Ascending aorta (tissue), 2 donors: ENCODE results near the gene HMGA1. TPM values are rescaled to one million over a fixed set of nuclear protein-coding genes. Genes with fewer than 3 reads are reported as not detected.

Source experiments
- DNase-seq, 2 donors: peaks; one replicate each; pipeline ENCODE4 v3.0.0-alpha.2; 2019; ENCODE audit warnings: low spot score in 2 of 2
- H3K27ac ChIP-seq, 2 donors: fragments of 200-600 bp; sonication (generic); one replicate each; pipeline ENCODE4 v1.5.1; 2016 to 2017; ENCODE audit warnings: mild to moderate bottlenecking in 1 of 2
- H3K27me3 ChIP-seq: fragments of 200-600 bp; sonication (generic); one replicate; pipeline ENCODE4 v1.5.1; 2017
- H3K36me3 ChIP-seq, 2 donors: fragments of 200-600 bp; sonication (generic); one replicate each; pipeline ENCODE4 v1.5.1; 2016
- H3K4me1 ChIP-seq, 2 donors: fragments of 200-600 bp; sonication (generic); one replicate each; pipeline ENCODE4 v1.5.1; 2016 to 2017; ENCODE audit warnings: mild to moderate bottlenecking in 1 of 2
- H3K4me3 ChIP-seq, 2 donors: fragments of 200-600 bp; sonication (generic); one replicate each; pipeline ENCODE4 v1.5.1; 2016 to 2017; ENCODE audit warnings: mild to moderate bottlenecking in 1 of 2
- H3K9me3 ChIP-seq, 2 donors: fragments of 200-600 bp; sonication (generic); one replicate each; pipeline ENCODE4 v1.5.1; 2016
- intact Hi-C: fragments of 100-400 bp; cut with DNase I; formaldehyde crosslinking; loops from one replicate; pipeline ENCODE4 v1.15.1; 2023
- total RNA-seq: library from RNA; depleted of rRNA; stranded (reverse); fragments of >200 nt; gene quantifications from one replicate; pipeline ENCODE4 v1.1.0, GENCODE V29; 2016
- TF ChIP-seq, protein P1 (sequence below), 3 experiments: fragments of 200-600 bp in 2 of 3; fragments of 450-650 bp in 1 of 3; sonication (generic) in 2 of 3; IDR thresholded peaks; one replicate each; pipeline ENCODE4 v1.5.1; 2016 to 2019; ENCODE audit warnings: antibody characterized with exemption in 3 of 3, mild to moderate bottlenecking in 1 of 3, moderate library complexity in 1 of 3

The HMGA1 gene
- total RNA-seq, 1 donor from 2014 or later = 21.4 TPM

- H3K36me3 ChIP-seq = no peaks in the 10 kb centered on the region
Measured at GRCh38 chr6:34232901-34233300, 3.8 kb upstream of the HMGA1 start.

DNA sequence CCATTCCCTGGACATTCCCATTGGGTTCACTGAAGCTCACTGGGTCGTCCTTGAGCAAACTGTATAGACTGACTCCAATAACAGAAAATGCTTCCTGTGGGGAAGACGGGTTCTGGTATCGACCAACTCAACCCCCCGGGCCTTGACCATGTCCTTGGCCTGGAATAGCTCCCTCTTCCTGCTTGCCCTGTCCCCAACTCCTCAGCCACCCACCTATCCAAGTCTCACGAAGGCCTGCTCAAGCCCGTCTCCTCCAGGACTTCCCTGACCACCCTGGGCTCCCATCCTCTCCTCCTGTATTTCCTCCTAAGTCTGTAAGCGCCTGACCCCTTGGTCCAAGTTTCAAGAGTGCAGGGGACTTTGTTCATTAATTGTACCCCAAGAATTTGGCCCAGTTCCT is 2.8 kb upstream of the HMGA1 start:
- no peaks in the 10 kb centered on the region for H3K27me3 ChIP-seq
- peak overlapping the region; percentile 80 to 90 for H3K27ac ChIP-seq
- no peak overlapping the region for H3K4me3 ChIP-seq
- peaks cover 10 to 12% of the 10 kb centered on the region in 2 donors for H3K4me1 ChIP-seq
- DNase-seq = peak in 1 of 2 donors; percentile 55
- no peaks in the 10 kb centered on the region for H3K36me3 ChIP-seq
- no peaks in the 10 kb centered on the region for H3K9me3 ChIP-seq
- TF ChIP-seq, protein P1, sequence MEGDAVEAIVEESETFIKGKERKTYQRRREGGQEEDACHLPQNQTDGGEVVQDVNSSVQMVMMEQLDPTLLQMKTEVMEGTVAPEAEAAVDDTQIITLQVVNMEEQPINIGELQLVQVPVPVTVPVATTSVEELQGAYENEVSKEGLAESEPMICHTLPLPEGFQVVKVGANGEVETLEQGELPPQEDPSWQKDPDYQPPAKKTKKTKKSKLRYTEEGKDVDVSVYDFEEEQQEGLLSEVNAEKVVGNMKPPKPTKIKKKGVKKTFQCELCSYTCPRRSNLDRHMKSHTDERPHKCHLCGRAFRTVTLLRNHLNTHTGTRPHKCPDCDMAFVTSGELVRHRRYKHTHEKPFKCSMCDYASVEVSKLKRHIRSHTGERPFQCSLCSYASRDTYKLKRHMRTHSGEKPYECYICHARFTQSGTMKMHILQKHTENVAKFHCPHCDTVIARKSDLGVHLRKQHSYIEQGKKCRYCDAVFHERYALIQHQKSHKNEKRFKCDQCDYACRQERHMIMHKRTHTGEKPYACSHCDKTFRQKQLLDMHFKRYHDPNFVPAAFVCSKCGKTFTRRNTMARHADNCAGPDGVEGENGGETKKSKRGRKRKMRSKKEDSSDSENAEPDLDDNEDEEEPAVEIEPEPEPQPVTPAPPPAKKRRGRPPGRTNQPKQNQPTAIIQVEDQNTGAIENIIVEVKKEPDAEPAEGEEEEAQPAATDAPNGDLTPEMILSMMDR (IDR thresholded peaks at IDR 0.05) = no peak
- intact Hi-C loops = loop anchor here (10.0 kb wide), 1 partner anchor 461 kb away; the partner anchor contains the start of gene ILRUN

More at GRCh38 chr6:34232901-34233300, 3.8 kb upstream of the HMGA1 start:
- H3K27me3 ChIP-seq = no peaks in the 10 kb centered on the region
- H3K27ac ChIP-seq = peak overlapping the region; percentile 22 to 47
- peaks cover 10 to 12% of the 10 kb centered on the region in 2 donors for H3K4me1 ChIP-seq
- no peak overlapping the region for H3K4me3 ChIP-seq
- no peaks in the 10 kb centered on the region for H3K9me3 ChIP-seq
- no peak for DNase-seq
- intact Hi-C loops = loop anchor here (10.0 kb wide), 1 partner anchor 462 kb away; the partner anchor contains the start of gene ILRUN
- TF ChIP-seq, protein P1 (IDR thresholded peaks at IDR 0.05) = no peak

GRCh38 chr6:34234667-34235306 is 1.9 kb upstream of the HMGA1 start:
- no peaks in the 10 kb centered on the region for H3K36me3 ChIP-seq
- H3K4me1 ChIP-seq = peaks cover 10 to 12% of the 10 kb centered on the region in 2 donors
- H3K27ac ChIP-seq = peak overlapping the region; percentile 80 to 90
- H3K4me3 ChIP-seq = no peak overlapping the region
- TF ChIP-seq, protein P1 (IDR thresholded peaks at IDR 0.05) = no peak
- no peaks in the 10 kb centered on the region for H3K27me3 ChIP-seq
- H3K9me3 ChIP-seq = no peaks in the 10 kb centered on the region
- peak in 1 of 2 donors; percentile 64 for DNase-seq
- intact Hi-C loops = loop anchor here (10.0 kb wide), 1 partner anchor 460 kb away; the partner anchor contains the start of gene ILRUN

DNA sequence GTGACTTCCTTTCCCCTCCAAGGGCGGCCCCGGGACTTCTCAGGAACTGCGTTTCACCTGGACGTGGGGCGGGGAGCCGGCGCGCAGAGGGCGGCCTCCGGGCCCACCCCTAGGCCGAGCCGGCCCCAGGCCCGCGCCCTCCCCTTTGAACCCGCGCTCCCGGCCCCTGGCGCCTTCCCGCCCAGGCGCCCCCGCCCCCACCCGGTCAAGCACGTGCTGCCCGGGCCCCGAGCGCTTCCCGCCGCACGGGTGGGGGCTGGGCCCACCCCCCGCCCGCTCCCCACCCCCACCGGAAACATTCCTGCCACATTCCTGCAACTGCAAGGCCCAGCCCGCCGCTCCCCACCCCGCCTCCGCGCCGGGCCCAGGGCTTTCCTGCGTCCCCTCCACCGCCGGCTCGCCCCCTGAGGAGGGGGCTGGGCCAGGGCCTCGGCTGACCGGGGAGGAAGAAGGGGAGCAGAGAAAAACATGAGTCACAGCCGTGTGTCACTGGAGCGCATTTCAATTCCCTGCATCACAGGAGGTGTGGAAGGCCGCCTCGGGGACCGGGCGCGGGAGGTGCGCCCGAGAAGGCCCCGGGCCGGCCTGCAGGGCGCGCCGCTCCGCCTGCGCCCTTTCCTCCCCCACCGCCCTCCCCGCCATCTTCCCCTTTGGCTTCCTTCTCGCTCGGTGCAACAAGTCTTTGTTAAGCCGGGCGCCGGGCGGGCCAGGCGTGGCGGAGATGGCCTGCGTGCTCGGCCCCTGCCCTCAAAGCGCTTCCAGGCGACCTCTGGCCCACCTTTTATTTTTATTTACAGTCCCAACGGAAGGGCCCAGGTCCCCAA is 1.2 kb upstream of the HMGA1 start:
- DNase-seq = peak in 1 of 2 donors; percentile 83
- Histone ChIP-seq H3K4me3 (peak overlapping the region; percentile 67 to 71), H3K4me1 (peaks cover 10 to 12% of the 10 kb centered on the region in 2 donors), H3K36me3 (no peaks in the 10 kb centered on the region), H3K27ac (peak overlapping the region; percentile 80 to 90), H3K27me3 (no peaks in the 10 kb centered on the region), H3K9me3 (no peaks in the 10 kb centered on the region)
- intact Hi-C loops = loop anchor here (1.0 to 10.0 kb wide), 2 partner anchors 11 to 459 kb away; partner anchors contain the start of gene ILRUN
- TF ChIP-seq, protein P1 (IDR thresholded peaks at IDR 0.05) = peak in 1 of 3 experiments; percentile 8

DNA sequence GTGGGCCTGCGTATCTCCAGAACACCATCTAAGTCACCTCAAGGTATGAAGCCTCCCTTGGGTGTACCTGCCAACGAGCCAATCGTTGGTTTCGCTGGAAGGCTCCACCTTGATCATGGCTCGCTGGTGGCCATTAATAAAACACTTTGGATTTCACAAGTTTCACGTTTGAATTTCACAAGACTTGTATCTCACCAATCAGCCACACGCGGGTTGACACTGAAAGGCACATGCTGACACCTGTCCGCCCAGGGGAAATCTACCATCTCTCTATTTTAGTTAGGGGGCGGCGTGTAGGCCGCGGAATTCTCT is 586 bp upstream of the HMGA1 start:
- Histone ChIP-seq H3K27ac (peak overlapping the region; percentile 80 to 90), H3K9me3 (no peaks in the 10 kb centered on the region), H3K4me3 (peak overlapping the region; percentile 67 to 71), H3K27me3 (no peaks in the 10 kb centered on the region), H3K4me1 (peaks cover 10 to 12% of the 10 kb centered on the region in 2 donors), H3K36me3 (peaks cover 0 to 2% of the 10 kb centered on the region in 2 donors)
- peak in 1 of 2 donors; percentile 67 for DNase-seq
- TF ChIP-seq, protein P1 (IDR thresholded peaks at IDR 0.05) = no peak
- intact Hi-C loops = loop anchor here (1.0 to 10.0 kb wide), 2 partner anchors 12 to 459 kb away; partner anchors contain the start of gene ILRUN
